Measurements from ENCODE around the gene PTDSS2.

The PTDSS2 gene

DNA sequence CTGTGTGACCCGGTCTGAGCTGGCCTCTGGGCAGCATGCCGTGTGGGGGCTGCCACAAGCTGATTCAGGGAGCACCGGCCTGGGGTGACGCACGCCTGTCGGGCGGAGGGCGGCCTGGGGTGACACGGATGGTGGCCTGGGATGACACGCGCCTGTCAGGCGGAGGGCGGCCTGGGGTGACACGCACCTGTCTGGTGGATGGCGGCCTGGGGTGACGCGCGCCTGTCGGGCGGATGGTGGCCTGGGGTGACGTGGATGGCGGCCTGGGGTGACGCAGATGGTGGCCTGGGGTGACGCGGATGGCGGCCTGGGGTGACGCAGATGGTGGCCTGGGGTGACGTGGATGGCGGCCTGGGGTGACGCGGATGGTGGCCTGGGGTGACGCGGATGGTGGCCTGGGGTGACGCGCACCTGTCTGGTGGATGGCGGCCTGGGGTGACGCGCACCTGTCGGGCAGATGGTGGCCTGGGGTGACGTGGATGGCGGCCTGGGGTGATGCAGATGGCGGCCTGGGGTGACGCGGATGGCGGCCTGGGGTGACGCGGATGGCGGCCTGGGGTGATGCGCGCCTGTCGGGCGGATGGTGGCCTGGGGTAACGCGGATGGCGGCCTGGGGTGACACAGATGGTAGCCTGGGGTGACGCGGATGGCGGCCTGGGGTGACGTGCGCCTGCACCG, 21.5 kb downstream of the PTDSS2 start:
- DNase-seq = no peak

DNA sequence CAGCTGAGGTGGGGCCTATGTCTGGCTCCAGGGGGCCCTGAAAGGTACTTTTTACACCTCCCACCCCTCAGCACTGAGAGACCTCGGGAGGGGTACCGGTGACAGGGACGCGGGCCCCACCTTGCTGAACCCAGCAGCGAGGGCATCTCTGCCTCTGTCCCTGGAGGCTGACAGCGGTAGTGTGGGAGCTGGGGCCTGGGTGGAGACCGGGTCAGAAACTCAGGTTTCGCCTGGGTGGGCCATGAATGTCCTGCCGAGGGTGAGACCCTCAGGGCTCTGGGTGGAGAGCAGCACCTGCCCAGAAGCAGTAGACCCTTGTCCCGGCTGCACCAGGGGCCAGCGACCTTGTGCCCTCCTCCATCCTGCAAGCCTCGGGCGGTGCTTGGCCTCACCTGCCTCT, 22.2 kb downstream of the PTDSS2 start:
- DNase-seq = no peak

DNA sequence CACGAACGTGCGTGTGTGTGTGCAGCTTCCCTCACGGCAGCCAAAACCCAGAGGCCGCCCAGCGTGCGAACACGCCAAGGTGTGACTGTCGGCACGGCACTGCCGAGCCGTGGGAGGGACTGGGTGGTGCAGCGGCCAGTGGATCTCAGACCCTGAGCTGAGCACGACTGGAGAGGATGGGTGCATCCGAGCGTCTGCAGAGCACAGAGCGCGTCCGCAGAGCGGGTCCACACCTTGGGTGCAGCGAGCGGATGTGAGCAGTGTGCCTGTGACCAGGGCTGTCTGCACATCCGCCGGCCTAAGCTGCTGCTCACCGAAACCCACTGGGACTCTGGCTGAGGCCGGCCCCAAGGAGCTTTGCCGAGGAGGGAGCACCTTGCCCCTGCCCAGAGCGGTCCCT, 22.7 kb downstream of the PTDSS2 start:
- DNase-seq = no peak

DNA sequence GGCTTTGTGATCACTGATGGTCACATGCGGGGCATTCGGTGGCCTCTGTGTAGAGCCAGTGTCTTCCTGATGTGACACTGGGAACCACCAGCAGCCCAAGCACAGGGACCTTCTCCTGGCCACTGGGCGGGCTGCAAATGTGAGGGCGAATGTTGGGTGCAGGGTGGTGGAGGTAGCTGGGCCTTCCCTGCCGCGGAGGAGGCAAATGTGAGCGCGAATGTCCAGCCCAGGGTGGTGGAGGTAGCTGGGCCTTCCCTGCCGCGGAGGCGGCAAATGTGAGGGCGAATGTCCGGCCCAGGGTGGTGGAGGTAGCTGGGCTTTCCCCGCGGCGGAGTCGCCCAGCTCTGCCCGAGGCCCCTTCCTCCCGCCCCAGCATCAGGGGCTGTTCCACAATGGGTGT, 23.3 kb downstream of the PTDSS2 start:
- no peak for DNase-seq

DNA sequence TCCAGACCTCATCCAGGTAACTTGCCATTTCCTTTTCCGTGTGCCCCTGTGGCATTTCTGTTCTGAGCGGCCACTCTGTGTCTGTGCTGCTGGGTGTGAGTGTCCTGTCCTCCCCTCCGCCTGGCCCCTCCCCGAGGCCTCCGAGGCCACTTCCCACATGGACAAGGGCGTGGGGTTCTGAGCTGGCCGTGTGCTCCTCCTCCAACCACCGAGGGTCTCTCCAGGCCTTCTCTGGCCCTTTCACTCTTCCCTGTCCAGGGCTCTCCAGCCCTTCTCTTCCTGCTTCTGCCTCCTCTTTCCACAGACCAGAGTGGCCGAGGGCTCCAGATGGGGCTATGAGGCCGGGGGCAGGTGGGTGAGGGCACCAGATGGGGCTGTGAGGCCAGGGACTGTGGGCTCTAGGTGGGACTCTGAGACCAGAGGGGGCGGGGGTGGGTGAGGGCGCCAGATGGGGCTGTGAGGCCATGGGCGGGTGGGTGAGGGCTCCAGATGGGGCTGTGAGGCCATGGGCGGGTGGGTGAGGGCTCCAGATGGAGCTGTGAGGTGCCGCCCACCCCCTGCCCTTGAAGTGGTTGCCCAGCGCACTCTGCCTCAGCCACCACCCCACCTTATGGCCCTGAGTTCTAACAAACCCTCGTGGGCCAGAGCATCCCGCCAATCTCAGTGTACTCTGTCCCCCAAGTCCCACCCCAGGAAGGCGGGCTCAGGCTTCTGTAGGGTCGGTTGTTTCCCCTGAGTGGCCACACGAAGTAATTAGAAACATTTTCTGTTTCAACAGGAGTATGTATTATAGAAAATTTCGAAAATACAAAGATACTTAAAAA, 24.1 kb downstream of the PTDSS2 start:
- DNase-seq = no peak

DNA sequence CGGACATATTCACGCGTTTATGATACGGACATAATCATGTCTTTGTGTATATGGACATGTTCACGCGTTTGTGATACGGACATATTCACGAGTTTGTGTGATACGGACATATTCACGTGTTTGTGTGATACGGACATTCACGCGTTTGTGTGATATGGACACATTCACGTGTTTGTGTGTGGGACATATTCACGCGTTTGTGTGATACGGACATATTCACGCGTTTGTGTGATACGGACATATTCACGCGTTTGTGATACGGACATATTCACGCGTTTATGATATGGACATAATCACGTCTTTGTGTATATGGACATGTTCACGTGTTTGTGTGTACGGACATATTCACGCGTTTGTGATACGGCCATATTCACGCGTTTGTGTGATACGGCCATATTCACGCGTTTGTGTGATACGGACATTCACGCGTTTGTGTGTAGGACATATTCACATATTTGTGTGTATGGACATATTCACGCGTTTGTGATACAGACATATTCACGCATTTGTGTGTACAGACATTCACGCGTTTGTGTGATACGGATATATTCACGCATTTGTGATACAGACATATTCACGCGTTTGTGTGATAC, 24.9 kb downstream of the PTDSS2 start:
- DNase-seq = no peak

DNA sequence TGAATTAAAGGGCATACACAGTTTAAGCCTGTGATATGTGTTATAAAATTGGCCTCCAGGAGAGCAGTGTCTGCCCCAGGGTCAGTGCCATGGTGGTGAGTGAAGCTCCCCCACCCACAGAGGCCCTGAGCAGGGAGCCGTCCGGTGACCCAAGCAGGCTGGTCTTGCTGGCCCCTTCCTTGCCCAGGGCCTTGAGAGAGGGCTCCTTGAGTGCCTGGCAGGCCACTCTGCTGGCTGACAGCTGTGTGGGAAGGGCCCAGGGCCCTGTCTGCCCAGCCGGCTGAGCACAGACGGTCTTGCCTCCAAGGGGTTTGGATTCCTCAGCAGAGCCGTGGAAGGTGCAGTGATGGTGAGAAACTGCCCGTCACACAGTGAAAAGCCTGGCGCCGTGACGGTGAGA, 25.9 kb downstream of the PTDSS2 start:
- no peak for DNase-seq

DNA sequence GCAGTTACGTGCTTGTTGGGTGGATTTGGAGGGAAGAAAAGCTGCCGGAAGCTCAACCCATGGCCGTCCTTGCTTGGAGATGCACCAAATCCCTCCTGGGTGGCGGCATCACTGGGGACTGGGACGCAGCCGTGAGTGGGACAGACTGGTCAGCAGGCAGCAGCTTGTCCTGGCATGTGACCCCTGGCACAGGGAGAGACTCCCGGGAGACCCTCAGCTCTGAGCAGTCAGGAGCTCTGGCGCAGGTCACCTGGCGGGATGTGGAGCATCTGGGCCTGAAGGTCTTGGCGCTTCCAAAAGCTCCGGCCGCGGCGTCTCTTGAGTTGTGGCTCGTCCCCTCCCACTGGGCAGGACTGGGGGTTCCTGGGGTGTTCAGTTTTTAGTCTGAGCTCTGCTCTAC, 26.3 kb downstream of the PTDSS2 start:
- DNase-seq = no peak

DNA sequence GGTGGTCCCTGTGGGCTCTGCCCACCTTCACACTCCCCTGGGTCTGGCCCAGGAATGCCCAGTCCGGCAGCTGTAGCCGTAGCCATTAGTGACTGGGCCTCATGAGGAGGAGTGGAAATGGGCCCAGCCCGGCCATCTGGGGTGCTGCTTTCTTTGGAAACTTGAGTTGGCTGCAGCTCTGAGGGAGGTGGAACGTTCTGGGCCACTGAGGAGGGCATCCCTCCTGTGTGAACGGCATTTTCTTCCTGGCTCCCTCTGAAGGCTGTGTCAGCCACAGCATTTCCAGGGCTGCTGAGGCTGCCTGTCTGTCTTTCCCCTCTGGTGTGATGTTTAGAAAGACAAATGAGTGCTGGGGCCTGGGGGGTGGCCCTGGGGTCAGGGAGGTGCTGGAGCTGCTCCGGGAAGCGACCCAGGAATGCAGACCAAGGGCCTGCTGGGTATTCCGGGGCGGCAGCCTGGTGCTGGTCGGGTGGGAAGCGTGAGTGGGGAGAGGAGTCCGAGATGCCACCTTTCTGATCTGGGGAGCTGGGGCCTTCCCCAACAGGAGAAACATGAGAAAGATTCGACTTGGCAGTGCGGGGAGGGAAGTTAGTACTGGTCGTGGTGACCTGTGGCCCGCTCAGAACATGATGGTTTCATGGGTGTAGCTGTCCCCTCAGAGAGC, 27.1 kb downstream of the PTDSS2 start:
- DNase-seq = no peak

DNA sequence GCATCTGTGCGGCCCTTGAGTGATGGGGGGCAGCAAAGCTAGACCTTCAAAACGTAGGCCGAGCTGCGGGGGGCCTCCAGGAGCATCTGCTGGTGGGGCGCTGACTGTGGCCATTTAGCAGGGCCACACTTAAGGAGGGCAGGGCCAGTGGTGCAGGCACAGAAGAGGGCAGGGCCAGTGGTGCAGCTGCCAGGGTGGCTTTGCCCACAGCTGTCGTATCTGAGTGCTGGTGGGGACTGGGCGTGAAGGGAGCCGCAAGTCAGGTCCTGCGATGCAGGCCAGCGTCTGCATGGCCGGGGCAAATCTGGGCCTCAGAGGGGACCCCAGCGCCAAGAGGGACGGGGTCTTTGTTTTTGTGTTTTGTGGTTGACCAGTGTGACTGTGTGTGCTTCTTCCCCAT, 29.2 kb downstream of the PTDSS2 start:
- no peak for DNase-seq

DNA sequence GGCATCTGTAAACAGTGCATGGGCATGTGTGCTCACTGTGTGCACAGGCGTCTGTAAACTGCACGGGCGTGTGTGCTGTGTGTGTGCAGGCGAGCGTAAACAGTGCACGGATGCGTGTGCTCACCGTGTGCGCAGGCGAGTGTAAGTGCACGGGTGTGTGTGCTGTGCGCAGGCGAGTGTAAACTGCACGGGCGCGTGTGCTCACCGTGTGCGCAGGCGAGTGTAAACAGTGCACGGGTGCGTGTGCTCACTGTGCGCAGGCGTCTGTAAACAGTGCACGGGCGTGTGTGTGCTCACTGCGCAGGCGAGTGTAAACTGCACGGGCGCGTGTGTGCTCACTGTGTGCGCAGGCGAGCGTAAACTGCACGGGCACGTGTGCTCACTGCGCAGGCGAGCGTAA, 34.5 kb downstream of the PTDSS2 start:
- DNase-seq = no peak

DNA sequence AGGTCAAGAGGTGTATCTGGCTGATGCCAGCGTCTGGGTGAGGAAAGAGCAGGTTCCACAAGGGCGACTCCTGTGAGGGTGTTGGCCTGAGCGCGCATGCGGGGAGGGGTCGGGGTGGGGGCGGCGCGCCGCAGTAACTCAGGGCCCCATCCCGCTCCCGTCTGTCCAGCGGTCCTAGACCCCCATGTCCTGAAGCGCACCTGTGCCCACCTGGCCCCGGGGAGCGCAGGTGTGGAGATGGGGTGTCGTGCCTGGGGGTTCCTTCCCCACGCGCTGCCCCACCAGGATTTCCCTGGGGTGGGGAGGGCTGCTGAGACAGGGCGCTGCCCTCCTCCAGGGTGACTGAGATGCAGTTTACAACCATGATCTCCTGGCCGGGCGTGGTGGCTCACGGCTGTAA, 36.1 kb downstream of the PTDSS2 start:
- DNase-seq = no peak

DNA sequence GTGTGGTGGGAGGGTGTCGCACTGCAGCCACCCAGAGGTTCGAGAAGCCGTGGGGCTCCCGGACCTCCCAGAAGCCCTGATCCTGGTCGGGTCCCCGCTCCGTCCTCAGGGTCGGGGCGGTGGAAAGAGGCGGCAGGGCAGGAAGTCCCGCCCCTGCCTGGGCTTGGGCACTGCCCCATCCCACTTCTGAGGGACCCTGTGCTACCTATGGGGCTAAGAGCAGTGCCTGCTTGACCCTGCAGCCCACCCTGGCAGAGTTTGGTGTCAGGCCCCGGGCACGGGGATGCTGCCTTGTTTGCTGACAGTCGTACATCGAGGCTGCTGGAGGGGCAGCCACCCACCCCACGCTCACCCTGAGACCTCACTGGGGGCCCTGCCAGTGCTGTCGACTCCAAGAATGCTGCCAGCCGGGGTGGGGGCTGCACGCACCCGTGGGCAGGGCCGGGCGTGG, 37.5 kb downstream of the PTDSS2 start:
- no peak for DNase-seq

DNA sequence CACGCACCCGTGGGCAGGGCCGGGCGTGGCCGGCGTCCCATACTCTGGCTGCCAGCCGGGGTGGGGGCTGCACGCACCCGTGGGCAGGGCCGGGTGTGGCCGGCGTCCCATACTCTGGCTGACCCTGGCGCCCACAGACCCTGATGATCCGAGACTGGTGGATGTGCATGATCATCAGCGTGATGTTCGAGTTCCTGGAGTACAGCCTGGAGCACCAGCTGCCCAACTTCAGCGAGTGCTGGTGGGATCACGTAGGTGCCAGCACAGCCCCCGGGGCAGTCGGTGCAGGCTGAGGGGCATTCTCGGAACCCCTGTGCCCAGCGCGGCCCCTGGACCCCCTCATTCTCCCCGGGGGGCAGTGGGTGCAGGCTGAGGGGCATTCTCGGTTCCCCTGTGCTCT, 38.0 kb downstream of the PTDSS2 start:
- no peak for DNase-seq

DNA sequence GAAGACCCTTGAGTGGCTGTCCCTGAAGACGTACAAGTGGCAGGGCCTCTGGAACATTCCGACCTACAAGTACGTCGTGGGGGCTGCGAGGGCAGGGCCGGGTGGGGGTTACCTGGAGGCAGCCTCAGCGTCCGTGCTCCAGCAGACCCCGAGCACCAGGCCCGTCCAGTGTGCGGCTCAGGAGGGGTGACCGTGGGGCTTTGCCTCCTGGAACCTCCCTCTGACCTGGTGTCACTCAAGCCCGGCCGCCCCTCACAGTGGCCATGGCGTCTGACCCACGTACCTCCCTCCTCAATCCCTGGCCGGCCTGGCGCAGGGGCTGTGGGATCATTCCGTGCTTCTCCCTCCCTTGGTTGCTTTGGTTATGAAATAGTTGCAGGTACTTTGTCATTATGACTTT, 38.5 kb downstream of the PTDSS2 start:
- DNase-seq = no peak

DNA sequence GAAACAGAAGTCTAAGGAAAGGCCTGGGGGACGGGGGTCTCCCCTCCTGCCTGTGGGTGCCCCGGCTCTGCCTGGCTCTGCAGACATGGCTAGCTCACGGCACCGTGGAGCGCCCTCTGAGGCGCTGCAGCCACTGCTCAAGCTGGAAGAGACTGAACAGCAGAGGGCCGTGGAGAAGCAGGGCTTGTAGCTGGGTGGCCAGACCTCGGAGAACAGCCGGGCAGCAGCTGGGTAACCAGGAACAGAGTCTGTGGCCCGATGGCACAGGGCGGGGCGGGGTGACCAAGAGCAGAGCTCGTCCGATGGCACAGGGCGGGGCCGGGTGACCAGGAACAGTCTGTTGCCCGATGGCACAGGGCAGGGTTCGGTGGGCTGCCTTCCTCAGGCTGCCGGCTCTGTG, 38.9 kb downstream of the PTDSS2 start:
- no peak for DNase-seq

DNA sequence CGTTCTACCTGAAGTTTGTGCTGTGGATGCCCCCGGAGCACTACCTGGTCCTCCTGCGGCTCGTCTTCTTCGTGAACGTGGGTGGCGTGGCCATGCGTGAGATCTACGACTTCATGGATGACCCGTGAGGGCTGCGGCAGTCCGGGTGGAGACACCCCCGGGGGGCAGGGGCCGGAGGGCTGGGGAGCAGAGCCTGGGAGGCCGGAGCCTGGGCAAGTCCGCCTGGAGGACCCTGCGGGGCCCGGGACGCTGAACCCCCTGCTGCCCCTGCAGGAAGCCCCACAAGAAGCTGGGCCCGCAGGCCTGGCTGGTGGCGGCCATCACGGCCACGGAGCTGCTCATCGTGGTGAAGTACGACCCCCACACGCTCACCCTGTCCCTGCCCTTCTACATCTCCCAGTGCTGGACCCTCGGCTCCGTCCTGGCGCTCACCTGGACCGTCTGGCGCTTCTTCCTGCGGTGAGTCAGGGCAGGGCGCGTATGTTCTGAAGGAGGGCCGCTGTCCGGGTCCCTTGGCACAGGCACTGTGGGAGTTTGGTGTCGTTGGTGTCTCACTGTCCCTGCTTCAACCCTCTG, 39.6 kb downstream of the PTDSS2 start:
- DNase-seq = no peak

DNA sequence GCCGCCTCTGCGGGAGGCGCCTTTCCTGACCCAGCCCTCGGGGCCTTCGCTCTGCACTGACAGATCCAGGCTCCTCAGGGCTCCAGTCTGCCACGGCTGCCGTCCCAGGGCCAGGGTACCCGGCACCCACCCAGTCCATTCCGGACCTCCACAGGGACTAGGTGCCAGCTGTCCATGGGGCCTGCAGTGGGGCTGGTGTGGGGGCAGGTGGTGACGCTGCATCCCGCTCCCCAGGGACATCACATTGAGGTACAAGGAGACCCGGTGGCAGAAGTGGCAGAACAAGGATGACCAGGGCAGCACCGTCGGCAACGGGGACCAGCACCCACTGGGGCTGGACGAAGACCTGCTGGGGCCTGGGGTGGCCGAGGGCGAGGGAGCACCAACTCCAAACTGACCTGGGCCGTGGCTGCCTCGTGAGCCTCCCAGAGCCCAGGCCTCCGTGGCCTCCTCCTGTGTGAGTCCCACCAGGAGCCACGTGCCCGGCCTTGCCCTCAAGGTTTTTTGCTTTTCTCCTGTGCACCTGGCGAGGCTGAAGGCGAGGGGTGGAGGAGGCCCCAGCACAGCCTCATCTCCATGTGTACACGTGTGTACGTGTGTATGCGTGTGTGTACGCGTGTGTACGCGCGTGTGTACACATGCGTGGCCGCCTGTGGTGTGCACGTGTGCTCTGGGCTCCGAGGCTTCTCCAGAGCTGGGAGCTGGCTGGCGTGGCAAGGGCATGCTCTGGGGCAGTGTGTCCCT, 40.3 kb downstream of the PTDSS2 start:
- no peak for DNase-seq

DNA sequence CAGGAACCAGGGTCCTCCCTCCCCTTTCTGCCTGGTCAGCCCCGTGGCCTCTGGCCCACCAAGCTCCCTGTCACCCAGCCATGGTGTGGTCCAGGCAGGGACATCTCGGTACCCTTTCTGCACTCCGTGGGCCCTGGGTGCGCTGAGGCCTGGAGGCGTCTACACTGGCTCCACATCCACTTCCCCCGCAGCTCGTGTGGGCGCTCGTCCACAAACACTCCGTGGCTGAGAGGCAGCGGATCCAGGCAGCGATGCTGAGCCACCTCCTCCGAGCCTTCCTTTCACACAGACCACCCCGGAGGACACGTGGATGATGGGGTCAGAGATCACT, 40.8 kb downstream of the PTDSS2 start:
- no peak for DNase-seq

DNA sequence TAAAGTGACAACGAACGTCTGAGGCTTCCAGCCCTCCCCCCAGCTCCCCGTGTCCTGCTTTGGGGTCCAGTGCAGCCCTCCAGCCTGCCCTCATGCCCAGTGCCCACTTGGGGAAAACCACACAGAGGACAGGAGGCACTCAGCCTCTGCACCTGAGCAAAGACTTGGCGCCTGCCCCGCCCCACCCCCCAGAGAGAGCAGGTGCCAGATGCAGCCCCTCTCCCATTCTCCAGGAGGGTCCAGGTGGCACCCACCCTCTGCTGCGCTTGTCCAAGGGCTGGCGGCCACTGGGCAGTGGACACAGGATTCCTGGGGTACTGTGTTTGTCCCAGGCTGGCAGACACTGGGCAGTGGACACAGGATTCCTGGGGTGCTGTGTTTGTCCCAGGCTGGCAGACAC, 41.3 kb downstream of the PTDSS2 start:
- DNase-seq = no peak

DNA sequence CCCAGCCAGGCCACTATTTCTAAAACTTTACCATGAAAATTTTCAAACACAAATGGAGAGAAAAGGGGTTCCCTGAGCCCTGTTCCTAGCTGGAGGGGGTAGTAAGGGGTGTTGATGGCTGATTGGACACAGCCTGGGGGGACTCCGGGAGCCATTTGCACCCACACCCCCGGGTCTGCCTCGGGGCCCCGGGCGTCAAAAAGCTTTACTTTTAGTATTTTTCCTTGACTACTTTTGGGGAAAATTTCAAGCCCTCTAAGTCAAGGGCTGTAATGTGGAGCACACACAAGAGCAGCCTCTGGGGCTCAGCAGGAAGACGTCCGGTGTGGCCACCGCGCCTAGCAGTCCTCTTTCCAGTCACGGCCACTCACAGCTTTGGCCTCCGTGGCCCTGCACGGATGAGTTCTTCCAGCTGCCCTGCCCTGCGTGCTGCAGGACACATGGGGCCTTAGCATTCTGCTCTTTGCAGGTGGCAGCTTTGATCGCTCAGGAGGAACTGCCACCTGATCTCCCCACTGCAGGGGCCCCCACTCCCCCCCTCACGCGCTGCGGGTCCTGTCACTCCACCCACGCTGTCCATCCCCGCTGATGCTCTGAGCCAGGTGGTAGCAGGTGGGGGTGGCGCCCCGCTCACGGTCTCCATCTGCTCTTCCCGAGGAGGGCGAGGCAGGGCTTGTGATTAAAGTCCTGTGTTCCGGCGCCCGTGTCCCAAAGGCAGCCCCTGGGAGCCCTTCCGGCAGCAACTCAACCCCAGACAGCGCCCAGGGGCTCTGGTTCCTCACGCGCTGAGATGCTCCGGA, 42.5 kb downstream of the PTDSS2 start:
- DNase-seq = no peak
